GM12878 (cell line): ENCODE results near the gene HOXD12. TPM values are rescaled to one million over a fixed set of nuclear protein-coding genes. Genes with fewer than 3 reads are reported as not detected.

Experiments
- ATAC-seq: fragments of 200-7000 bp; cut with Tn5 transposase; 3 replicates; pipeline ENCODE4 v1.9.1; 2020; ENCODE audit warnings: mild to moderate bottlenecking, moderate library complexity
- BruUV-seq: library from RNA; stranded (reverse); fragments of 400-500 nt; replicated peaks from 2 replicates; lab custom pipeline; 2021; lab: Mats Ljungman, UMichigan
- CTCF ChIA-PET: fragments of 300-600 bp; sonication (Branson Sonifier 250); formaldehyde crosslinking; extraction: SDS; loops from one replicate; lab custom pipeline; 2021; ENCODE audit warnings: inconsistent platforms; lab: Yijun Ruan, JAX
- POLR2A ChIA-PET: fragments of 350-600 bp; formaldehyde crosslinking; extraction: SDS; loops from one replicate; lab custom pipeline; 2021; ENCODE audit warnings: inconsistent platforms; lab: Charles Lee
- RAD21 ChIA-PET: fragments of 300-600 bp; sonication (Branson Sonifier 250); formaldehyde crosslinking; loops from one replicate; lab custom pipeline; 2023; ENCODE audit warnings: antibody characterized with exemption; ENCODE audit not compliant: unreplicated experiment; lab: Charles Lee
- SMC1A ChIA-PET: fragments of 300-600 bp; sonication (Branson Sonifier 250); formaldehyde crosslinking; loops from one replicate; lab custom pipeline; 2023; ENCODE audit not compliant: unreplicated experiment, uncharacterized antibody; lab: Charles Lee
- DNase-seq: peaks from one replicate; pipeline ENCODE4 v3.0.0-alpha.2; 2011; ENCODE audit warnings: low read depth, low spot score
- FAIRE-seq: peaks from 3 replicates; lab custom pipeline; 2011; peaks lifted over from hg19 to GRCh38; lab: Jason Lieb, UNC
- H2AFZ ChIP-seq: 2 replicates; pipeline ENCODE4 v1.6.0; 2011; ENCODE audit warnings: low read depth, low read length, control low read depth; ENCODE audit not compliant: control insufficient read depth
- H3K27ac ChIP-seq: 2 replicates; pipeline ENCODE4 v1.5.1; 2011; ENCODE audit warnings: control low read depth; ENCODE audit not compliant: control insufficient read depth, insufficient read depth
- H3K27me3 ChIP-seq, 2 experiments: replicated peaks in 1 of 2; 2 replicates each; pipeline versions ENCODE4 v1.6.0 to v1.6.1; 2011; ENCODE audit warnings: low read length in 1 of 2; ENCODE audit not compliant: control insufficient read depth in 2 of 2, insufficient read depth in 2 of 2
- H3K36me3 ChIP-seq, 2 experiments: 2 replicates each; pipeline ENCODE4 v1.5.1; 2011; ENCODE audit warnings: low read length in 1 of 2; ENCODE audit not compliant: control insufficient read depth in 2 of 2, insufficient read depth in 2 of 2
- H3K4me1 ChIP-seq: 2 replicates; pipeline ENCODE4 v1.6.1; 2011; ENCODE audit warnings: mild to moderate bottlenecking, low read length, moderate library complexity, mixed read lengths; ENCODE audit not compliant: control insufficient read depth, insufficient read depth
- H3K4me2 ChIP-seq: 2 replicates; pipeline ENCODE4 v1.6.0; 2011; ENCODE audit warnings: control low read depth; ENCODE audit not compliant: control insufficient read depth, insufficient read depth
- H3K4me3 ChIP-seq: fragments of 200-600 bp; sonication (generic); 2 replicates; pipeline ENCODE4 v1.5.1; 2016
- H3K79me2 ChIP-seq: 2 replicates; pipeline ENCODE4 v1.6.0; 2011; ENCODE audit warnings: low read length; ENCODE audit not compliant: control insufficient read depth, insufficient read depth
- H3K9ac ChIP-seq: 2 replicates; pipeline ENCODE4 v1.8.0; 2011; ENCODE audit warnings: low read length, control low read depth, mixed read lengths; ENCODE audit not compliant: control insufficient read depth, insufficient read depth
- H3K9me3 ChIP-seq: replicated peaks from 3 replicates; pipeline ENCODE4 v1.5.1; 2011; ENCODE audit warnings: mild to moderate bottlenecking, low read length; ENCODE audit not compliant: control insufficient read depth, insufficient read depth
- H4K20me1 ChIP-seq: 2 replicates; pipeline ENCODE4 v1.6.0; 2011; ENCODE audit not compliant: control insufficient read depth, insufficient read depth
- CEBPB ChIP-seq, 2 experiments: fragments of 150-350 bp in 1 of 2; IDR thresholded peaks; 2 replicates each; pipeline ENCODE4 v1.6.1; 2012 to 2014; ENCODE audit warnings: low read depth in 2 of 2, low read length in 2 of 2, borderline replicate concordance in 1 of 2, inconsistent platforms in 1 of 2
- HDAC2 ChIP-seq: fragments of 200-600 bp; sonication (generic); IDR thresholded peaks from 2 replicates; pipeline ENCODE4 v1.6.1; 2017
- HDGF ChIP-seq: fragments of 450-650 bp; IDR thresholded peaks from 2 replicates; pipeline ENCODE4 v1.6.1; 2016; ENCODE audit warnings: antibody characterized with exemption
- IKZF2 ChIP-seq, 2 experiments: fragments of 450-650 bp; IDR thresholded peaks; 2 replicates each; pipeline ENCODE4 v1.6.1; 2017; ENCODE audit warnings: mild to moderate bottlenecking in 2 of 2, moderate library complexity in 2 of 2
- MYC ChIP-seq: IDR thresholded peaks from 2 replicates; pipeline ENCODE4 v1.6.1; 2011; ENCODE audit warnings: mild to moderate bottlenecking, low read length, moderate library complexity, inconsistent platforms; ENCODE audit not compliant: insufficient read depth, insufficient replicate concordance, insufficient read length, severe bottlenecking
- PAX8 ChIP-seq: fragments of 450-650 bp; IDR thresholded peaks from 2 replicates; pipeline ENCODE4 v1.6.1; 2017; ENCODE audit warnings: mild to moderate bottlenecking, moderate library complexity
- SMAD5 ChIP-seq: IDR thresholded peaks from 2 replicates; pipeline ENCODE4 v1.6.1; 2016; ENCODE audit warnings: antibody characterized with exemption, low read depth
- SRF ChIP-seq, 2 experiments: IDR thresholded peaks; 2 replicates each; pipeline ENCODE4 v1.6.1; 2011; ENCODE audit warnings: low read depth in 2 of 2, low read length in 2 of 2, mild to moderate bottlenecking in 1 of 2, moderate library complexity in 1 of 2
- WGBS: methylation state at CpG from one replicate; pipeline ENCODE4 v1.1.6; 2016; ENCODE audit warnings: low lambda C conversion rate; ENCODE audit not compliant: insufficient replicate concordance, insufficient coverage; ENCODE audit errors: missing lambda C conversion rate; 5-methylcytosine and 5-hydroxymethylcytosine counted together
- in situ Hi-C: fragments of 300-500 bp; cut with MboI; formaldehyde crosslinking; loops from 9 replicates; pipeline ENCODE4 v1.14.3; 2018; ENCODE audit warnings: mixed read lengths
- intact Hi-C: fragments of 100-400 bp; cut with micrococcal nuclease; formaldehyde crosslinking; loops from one replicate; pipeline ENCODE4 v1.14.2; 2022; ENCODE audit not compliant: unreplicated experiment
- polyA plus RNA-seq, 11 experiments: library from polyadenylated mRNA; depleted of rRNA in 4 of 11; unstranded in 6 of 11; stranded (reverse) in 5 of 11; fragments of >200 nt; fragmentation: Nextera tagmentation in 4 of 11; fragmentation: Illumina TruSeq in 1 of 11; extraction: Ambion mirVana in 4 of 11; extraction: Trizol in 1 of 11; gene quantifications; 1 replicate in 1 of 11; 2 replicates in 10 of 11; pipeline versions ENCODE4 v1.2.1 to v1.2.3, GENCODE V29; 2011 to 2016; ENCODE audit warnings: inconsistent platforms in 2 of 11, missing spikeins in 2 of 11, low read depth in 1 of 11
- total RNA-seq, 4 experiments: library from RNA; depleted of rRNA in 3 of 4; stranded (reverse); fragments of >200 nt in 3 of 4; fragmentation: Illumina TruSeq in 1 of 4; extraction: Trizol in 1 of 4; gene quantifications; 2 replicates each; pipeline versions ENCODE4 v1.2.1 to v1.2.3, GENCODE V29; 2013 to 2021
- TF ChIP-seq, protein P1 (sequence below): IDR thresholded peaks from 2 replicates; pipeline ENCODE4 v1.6.1; 2011; ENCODE audit warnings: mild to moderate bottlenecking, low read depth, low read length, moderate library complexity; ENCODE audit not compliant: insufficient replicate concordance
- TF ChIP-seq, protein P2 (sequence below): fragments of 450-650 bp; IDR thresholded peaks from 2 replicates; pipeline ENCODE4 v1.6.1; 2016; ENCODE audit warnings: mild to moderate bottlenecking, moderate library complexity, borderline replicate concordance

Gene HOXD12
- total and polyA plus RNA-seq, 10 of the 15 experiments (the other 5 are each of a cell fraction or from before 2014, with no cell fraction given), result not detected

DNA sequence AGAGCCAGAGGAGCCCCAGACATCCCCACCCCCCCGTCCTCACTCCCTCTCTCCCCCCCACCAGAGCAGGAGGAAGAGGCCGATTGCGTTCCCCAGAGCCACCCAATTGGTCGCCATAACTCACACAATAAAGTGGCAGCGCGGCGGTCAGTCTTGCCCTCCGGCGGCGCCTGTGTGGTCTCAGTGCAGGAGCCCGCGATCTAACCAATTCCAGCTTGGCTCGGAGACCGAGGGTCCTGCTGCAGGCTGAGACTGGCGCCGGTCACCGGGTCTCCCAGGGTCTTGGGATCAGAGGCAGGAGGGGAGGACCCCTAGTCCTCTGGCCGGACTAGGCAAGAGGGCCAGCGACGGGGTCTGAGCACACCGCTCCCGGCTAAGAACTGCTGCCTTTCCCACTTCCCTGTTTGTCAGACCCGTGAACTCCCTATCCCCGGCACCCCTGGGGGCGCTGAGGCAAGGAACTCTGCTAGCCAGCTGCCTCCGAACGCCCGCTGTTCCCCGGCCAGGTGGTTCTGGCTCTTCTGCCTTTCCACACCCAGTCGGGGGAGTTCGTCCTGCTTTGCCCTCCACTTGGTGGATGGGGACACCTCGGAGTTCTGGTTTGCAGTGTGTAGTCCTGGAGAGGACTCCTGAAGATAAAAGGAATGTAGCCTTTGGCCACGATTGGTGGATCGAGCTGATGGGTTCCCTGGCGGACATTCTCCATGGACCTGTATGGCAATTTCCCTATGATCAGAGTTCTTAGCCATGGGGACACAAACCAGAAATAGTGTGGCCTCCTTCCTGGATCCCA is 1.0 kb upstream of the HOXD12 start:
- in situ Hi-C loops (loop anchor here (5.0 kb wide), 2 partner anchors 411 to 731 kb away; no protein-coding TSS in a partner anchor), intact Hi-C loops (no loop called here)
- 22% methylated on average over 35 of the region's 35 CpGs for WGBS
- Histone ChIP-seq H2AFZ (no peak overlapping the region), H3K27ac (no peak overlapping the region), H3K4me2 (no peak overlapping the region), H3K4me3 (no peak overlapping the region), H4K20me1 (no peaks in the 10 kb centered on the region), H3K9ac (no peak overlapping the region), H3K79me2 (no peaks in the 10 kb centered on the region), H3K27me3 (peaks cover 12 to 32% of the 10 kb centered on the region in 2 experiments), H3K4me1 (peaks cover 3% of the 10 kb centered on the region; the same call in 1 of the 2 replicates), H3K36me3 (no peaks in the 10 kb centered on the region), H3K9me3 (no peaks in the 10 kb centered on the region; the same call in 2 of the 3 replicates)
- RAD21 ChIA-PET, result interaction anchor here (0.7 to 3.0 kb wide), 4 partner anchors 409 to 847 kb away, joined by 3 to 50 read pairs (median 6); no protein-coding TSS in a partner anchor
- TF ChIP-seq, protein P1, sequence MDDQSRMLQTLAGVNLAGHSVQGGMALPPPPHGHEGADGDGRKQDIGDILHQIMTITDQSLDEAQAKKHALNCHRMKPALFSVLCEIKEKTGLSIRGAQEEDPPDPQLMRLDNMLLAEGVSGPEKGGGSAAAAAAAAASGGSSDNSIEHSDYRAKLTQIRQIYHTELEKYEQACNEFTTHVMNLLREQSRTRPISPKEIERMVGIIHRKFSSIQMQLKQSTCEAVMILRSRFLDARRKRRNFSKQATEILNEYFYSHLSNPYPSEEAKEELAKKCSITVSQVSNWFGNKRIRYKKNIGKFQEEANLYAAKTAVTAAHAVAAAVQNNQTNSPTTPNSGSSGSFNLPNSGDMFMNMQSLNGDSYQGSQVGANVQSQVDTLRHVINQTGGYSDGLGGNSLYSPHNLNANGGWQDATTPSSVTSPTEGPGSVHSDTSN, result no peak
- TF ChIP-seq, protein P2, sequence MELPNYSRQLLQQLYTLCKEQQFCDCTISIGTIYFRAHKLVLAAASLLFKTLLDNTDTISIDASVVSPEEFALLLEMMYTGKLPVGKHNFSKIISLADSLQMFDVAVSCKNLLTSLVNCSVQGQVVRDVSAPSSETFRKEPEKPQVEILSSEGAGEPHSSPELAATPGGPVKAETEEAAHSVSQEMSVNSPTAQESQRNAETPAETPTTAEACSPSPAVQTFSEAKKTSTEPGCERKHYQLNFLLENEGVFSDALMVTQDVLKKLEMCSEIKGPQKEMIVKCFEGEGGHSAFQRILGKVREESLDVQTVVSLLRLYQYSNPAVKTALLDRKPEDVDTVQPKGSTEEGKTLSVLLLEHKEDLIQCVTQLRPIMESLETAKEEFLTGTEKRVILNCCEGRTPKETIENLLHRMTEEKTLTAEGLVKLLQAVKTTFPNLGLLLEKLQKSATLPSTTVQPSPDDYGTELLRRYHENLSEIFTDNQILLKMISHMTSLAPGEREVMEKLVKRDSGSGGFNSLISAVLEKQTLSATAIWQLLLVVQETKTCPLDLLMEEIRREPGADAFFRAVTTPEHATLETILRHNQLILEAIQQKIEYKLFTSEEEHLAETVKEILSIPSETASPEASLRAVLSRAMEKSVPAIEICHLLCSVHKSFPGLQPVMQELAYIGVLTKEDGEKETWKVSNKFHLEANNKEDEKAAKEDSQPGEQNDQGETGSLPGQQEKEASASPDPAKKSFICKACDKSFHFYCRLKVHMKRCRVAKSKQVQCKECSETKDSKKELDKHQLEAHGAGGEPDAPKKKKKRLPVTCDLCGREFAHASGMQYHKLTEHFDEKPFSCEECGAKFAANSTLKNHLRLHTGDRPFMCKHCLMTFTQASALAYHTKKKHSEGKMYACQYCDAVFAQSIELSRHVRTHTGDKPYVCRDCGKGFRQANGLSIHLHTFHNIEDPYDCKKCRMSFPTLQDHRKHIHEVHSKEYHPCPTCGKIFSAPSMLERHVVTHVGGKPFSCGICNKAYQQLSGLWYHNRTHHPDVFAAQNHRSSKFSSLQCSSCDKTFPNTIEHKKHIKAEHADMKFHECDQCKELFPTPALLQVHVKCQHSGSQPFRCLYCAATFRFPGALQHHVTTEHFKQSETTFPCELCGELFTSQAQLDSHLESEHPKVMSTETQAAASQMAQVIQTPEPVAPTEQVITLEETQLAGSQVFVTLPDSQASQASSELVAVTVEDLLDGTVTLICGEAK, result no peak
- TF ChIP-seq HDAC2, result no peak
- TF ChIP-seq SRF (IDR thresholded peaks at IDR 0.05; ENCODE audit: low read depth in 2 of 2, low read length in 2 of 2), result no peak
- TF ChIP-seq IKZF2 (IDR thresholded peaks at IDR 0.05), result no peak
- no peak for TF ChIP-seq CEBPB (IDR thresholded peaks at IDR 0.05; ENCODE audit: borderline replicate concordance in 1 of 2, low read depth in 2 of 2, low read length in 2 of 2)
- no peak for TF ChIP-seq MYC
- no peak for TF ChIP-seq SMAD5
- TF ChIP-seq HDGF, result no peak
- no peak for TF ChIP-seq PAX8
- DNase-seq (no peak), FAIRE-seq (no peak), ATAC-seq (no peak)
- SMC1A ChIA-PET, result interaction anchor here (0.8 to 4.7 kb wide), 2 partner anchors 409 to 416 kb away, joined by 3 to 56 read pairs; no protein-coding TSS in a partner anchor
- CTCF ChIA-PET, result interaction anchor here (0.8 to 3.7 kb wide), 8 partner anchors 12 to 847 kb away, joined by 3 to 83 read pairs (median 6); no protein-coding TSS in a partner anchor
- BruUV-seq, result no TSS peak
- POLR2A ChIA-PET, result no interaction called here
